GM12878 (cell line): Measurements from ENCODE around the gene SPTLC3. TPM values are rescaled to one million over a fixed set of nuclear protein-coding genes. Genes with fewer than 3 reads are reported as not detected.

Experiments used
- ATAC-seq: fragments of 200-7000 bp; cut with Tn5 transposase; 3 replicates; pipeline ENCODE4 v1.9.1; 2020; ENCODE audit warnings: mild to moderate bottlenecking, moderate library complexity
- BruUV-seq: library from RNA; stranded (reverse); fragments of 400-500 nt; replicated peaks from 2 replicates; lab custom pipeline; 2021; lab: Mats Ljungman, UMichigan
- CTCF ChIA-PET: fragments of 300-600 bp; sonication (Branson Sonifier 250); formaldehyde crosslinking; extraction: SDS; loops from one replicate; lab custom pipeline; 2021; ENCODE audit warnings: inconsistent platforms; lab: Yijun Ruan, JAX
- POLR2A ChIA-PET: fragments of 350-600 bp; formaldehyde crosslinking; extraction: SDS; loops from one replicate; lab custom pipeline; 2021; ENCODE audit warnings: inconsistent platforms; lab: Charles Lee
- RAD21 ChIA-PET: fragments of 300-600 bp; sonication (Branson Sonifier 250); formaldehyde crosslinking; loops from one replicate; lab custom pipeline; 2023; ENCODE audit warnings: antibody characterized with exemption; ENCODE audit not compliant: unreplicated experiment; lab: Charles Lee
- SMC1A ChIA-PET: fragments of 300-600 bp; sonication (Branson Sonifier 250); formaldehyde crosslinking; loops from one replicate; lab custom pipeline; 2023; ENCODE audit not compliant: unreplicated experiment, uncharacterized antibody; lab: Charles Lee
- DNase-seq: peaks from one replicate; pipeline ENCODE4 v3.0.0-alpha.2; 2011; ENCODE audit warnings: low read depth, low spot score
- FAIRE-seq: peaks from 3 replicates; lab custom pipeline; 2011; peaks lifted over from hg19 to GRCh38; lab: Jason Lieb, UNC
- H2AFZ ChIP-seq: 2 replicates; pipeline ENCODE4 v1.6.0; 2011; ENCODE audit warnings: low read depth, low read length, control low read depth; ENCODE audit not compliant: control insufficient read depth
- H3K27ac ChIP-seq: 2 replicates; pipeline ENCODE4 v1.5.1; 2011; ENCODE audit warnings: control low read depth; ENCODE audit not compliant: control insufficient read depth, insufficient read depth
- H3K27me3 ChIP-seq, 2 experiments: replicated peaks in 1 of 2; 2 replicates each; pipeline versions ENCODE4 v1.6.0 to v1.6.1; 2011; ENCODE audit warnings: low read length in 1 of 2; ENCODE audit not compliant: control insufficient read depth in 2 of 2, insufficient read depth in 2 of 2
- H3K36me3 ChIP-seq, 2 experiments: 2 replicates each; pipeline ENCODE4 v1.5.1; 2011; ENCODE audit warnings: low read length in 1 of 2; ENCODE audit not compliant: control insufficient read depth in 2 of 2, insufficient read depth in 2 of 2
- H3K4me1 ChIP-seq: 2 replicates; pipeline ENCODE4 v1.6.1; 2011; ENCODE audit warnings: mild to moderate bottlenecking, low read length, moderate library complexity, mixed read lengths; ENCODE audit not compliant: control insufficient read depth, insufficient read depth
- H3K4me2 ChIP-seq: 2 replicates; pipeline ENCODE4 v1.6.0; 2011; ENCODE audit warnings: control low read depth; ENCODE audit not compliant: control insufficient read depth, insufficient read depth
- H3K4me3 ChIP-seq: fragments of 200-600 bp; sonication (generic); 2 replicates; pipeline ENCODE4 v1.5.1; 2016
- H3K79me2 ChIP-seq: 2 replicates; pipeline ENCODE4 v1.6.0; 2011; ENCODE audit warnings: low read length; ENCODE audit not compliant: control insufficient read depth, insufficient read depth
- H3K9ac ChIP-seq: 2 replicates; pipeline ENCODE4 v1.8.0; 2011; ENCODE audit warnings: low read length, control low read depth, mixed read lengths; ENCODE audit not compliant: control insufficient read depth, insufficient read depth
- H3K9me3 ChIP-seq: replicated peaks from 3 replicates; pipeline ENCODE4 v1.5.1; 2011; ENCODE audit warnings: mild to moderate bottlenecking, low read length; ENCODE audit not compliant: control insufficient read depth, insufficient read depth
- H4K20me1 ChIP-seq: 2 replicates; pipeline ENCODE4 v1.6.0; 2011; ENCODE audit not compliant: control insufficient read depth, insufficient read depth
- CEBPB ChIP-seq, 2 experiments: fragments of 150-350 bp in 1 of 2; IDR thresholded peaks; 2 replicates each; pipeline ENCODE4 v1.6.1; 2012 to 2014; ENCODE audit warnings: low read depth in 2 of 2, low read length in 2 of 2, borderline replicate concordance in 1 of 2, inconsistent platforms in 1 of 2
- CREM ChIP-seq: IDR thresholded peaks from 2 replicates; pipeline ENCODE4 v1.6.1; 2014; ENCODE audit warnings: antibody characterized with exemption, low read depth
- HDAC6 ChIP-seq: fragments of 200-600 bp; sonication (generic); IDR thresholded peaks from one replicate; pipeline ENCODE4 v1.8.0; 2017; ENCODE audit warnings: antibody characterized with exemption; ENCODE audit not compliant: unreplicated experiment
- IKZF1 ChIP-seq: fragments of 450-650 bp; conservative IDR thresholded peaks from 2 replicates; pipeline ENCODE4 v1.6.1; 2017; ENCODE audit warnings: antibody characterized with exemption, mild to moderate bottlenecking
- NR2C1 ChIP-seq: fragments of 450-650 bp; IDR thresholded peaks from 2 replicates; pipeline ENCODE4 v1.6.1; 2017; ENCODE audit warnings: antibody characterized with exemption, mild to moderate bottlenecking, moderate library complexity
- PML ChIP-seq: IDR thresholded peaks from 2 replicates; pipeline ENCODE4 v1.6.1; 2012; ENCODE audit warnings: low read length, inconsistent platforms
- POLR2A ChIP-seq: IDR thresholded peaks from 2 replicates; pipeline ENCODE4 v1.6.1; 2011; ENCODE audit warnings: low read depth, mild to moderate bottlenecking, low read length
- RAD21 ChIP-seq: IDR thresholded peaks from 2 replicates; pipeline ENCODE4 v1.6.1; 2011; ENCODE audit warnings: mild to moderate bottlenecking, low read depth, low read length, moderate library complexity; ENCODE audit not compliant: insufficient read depth
- RCOR1 ChIP-seq: conservative IDR thresholded peaks from 2 replicates; pipeline ENCODE4 v1.6.1; 2012; ENCODE audit warnings: low read depth, low read length, improper control_type of control experiment
- STAT1 ChIP-seq: fragments of 450-650 bp; conservative IDR thresholded peaks from 2 replicates; pipeline ENCODE4 v1.6.1; 2014; ENCODE audit warnings: antibody characterized with exemption, mild to moderate bottlenecking
- TBL1XR1 ChIP-seq: IDR thresholded peaks from 2 replicates; pipeline ENCODE4 v1.6.1; 2012; ENCODE audit warnings: low read depth, low read length, improper control_type of control experiment
- ZNF274 ChIP-seq: IDR thresholded peaks from one replicate; pipeline ENCODE4 v1.8.0; 2011; ENCODE audit not compliant: insufficient read length, insufficient read depth
- WGBS: methylation state at CpG from one replicate; pipeline ENCODE4 v1.1.6; 2016; ENCODE audit warnings: low lambda C conversion rate; ENCODE audit not compliant: insufficient replicate concordance, insufficient coverage; ENCODE audit errors: missing lambda C conversion rate; 5-methylcytosine and 5-hydroxymethylcytosine counted together
- in situ Hi-C: fragments of 300-500 bp; cut with MboI; formaldehyde crosslinking; loops from 9 replicates; pipeline ENCODE4 v1.14.3; 2018; ENCODE audit warnings: mixed read lengths
- intact Hi-C: fragments of 100-400 bp; cut with micrococcal nuclease; formaldehyde crosslinking; loops from one replicate; pipeline ENCODE4 v1.14.2; 2022; ENCODE audit not compliant: unreplicated experiment
- polyA plus RNA-seq, 11 experiments: library from polyadenylated mRNA; depleted of rRNA in 4 of 11; unstranded in 6 of 11; stranded (reverse) in 5 of 11; fragments of >200 nt; fragmentation: Nextera tagmentation in 4 of 11; fragmentation: Illumina TruSeq in 1 of 11; extraction: Ambion mirVana in 4 of 11; extraction: Trizol in 1 of 11; gene quantifications; 1 replicate in 1 of 11; 2 replicates in 10 of 11; pipeline versions ENCODE4 v1.2.1 to v1.2.3, GENCODE V29; 2011 to 2016; ENCODE audit warnings: inconsistent platforms in 2 of 11, missing spikeins in 2 of 11, low read depth in 1 of 11
- total RNA-seq, 4 experiments: library from RNA; depleted of rRNA in 3 of 4; stranded (reverse); fragments of >200 nt in 3 of 4; fragmentation: Illumina TruSeq in 1 of 4; extraction: Trizol in 1 of 4; gene quantifications; 2 replicates each; pipeline versions ENCODE4 v1.2.1 to v1.2.3, GENCODE V29; 2013 to 2021
- TF ChIP-seq, protein P1 (sequence below): fragments of 450-650 bp; IDR thresholded peaks from 2 replicates; pipeline ENCODE4 v1.6.1; 2017; ENCODE audit warnings: mild to moderate bottlenecking, low read depth, inconsistent platforms; ENCODE audit not compliant: poor library complexity, severe bottlenecking
- TF ChIP-seq, protein P2 (sequence below): fragments of 450-650 bp; IDR thresholded peaks from 2 replicates; pipeline ENCODE4 v1.6.1; 2018; ENCODE audit warnings: mild to moderate bottlenecking, low read depth, moderate library complexity; ENCODE audit not compliant: partially characterized antibody

SPTLC3 gene
- total and polyA plus RNA-seq, 10 of the 15 experiments (the other 5 are each of a cell fraction or from before 2014, with no cell fraction given), result 0.04 to 0.29 (median 0.06) TPM; not detected in 7

DNA sequence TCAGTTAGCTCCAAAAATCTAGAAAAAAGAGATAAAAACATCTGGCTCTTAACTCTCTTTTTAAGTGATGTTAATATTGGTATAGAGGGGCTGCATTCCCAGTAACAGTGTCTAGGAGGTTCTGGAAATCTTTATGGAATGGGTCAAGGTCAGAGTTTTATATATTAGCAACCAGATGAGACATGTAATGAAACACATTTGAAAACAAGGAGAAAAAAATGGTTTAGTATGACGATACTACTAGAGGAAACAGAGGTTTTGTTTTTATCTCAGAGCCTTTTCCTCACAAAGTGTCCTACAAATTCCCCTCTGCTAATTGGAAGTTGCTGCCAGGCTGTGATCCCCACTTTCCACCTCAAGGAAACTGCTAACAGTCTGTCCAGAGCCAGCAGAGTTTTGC is 111.7 kb downstream of the SPTLC3 start:
- H3K4me3 ChIP-seq, result no peak overlapping the region
- H2AFZ ChIP-seq, result no peak overlapping the region
- in situ Hi-C loops, result no loop called here
- H3K4me1 ChIP-seq, result no peaks in the 10 kb centered on the region
- RAD21 ChIA-PET, result interaction anchor here (0.6 to 6.3 kb wide), 4 partner anchors 197 to 652 kb away, joined by 3 to 136 read pairs (median 6); no protein-coding TSS in a partner anchor
- intact Hi-C loops, result no loop called here
- no peaks in the 10 kb centered on the region for H3K9me3 ChIP-seq
- CTCF ChIA-PET, result interaction anchor here (0.6 to 6.2 kb wide), 10 partner anchors 11 to 656 kb away, joined by 3 to 172 read pairs (median 10); no protein-coding TSS in a partner anchor
- POLR2A ChIA-PET, result interaction anchor here (0.6 to 1.5 kb wide), 2 partner anchors 417 to 426 kb away, joined by 3 to 7 read pairs; no protein-coding TSS in a partner anchor
- no peak for DNase-seq
- no TSS peak for BruUV-seq
- no peak overlapping the region for H3K4me2 ChIP-seq
- SMC1A ChIA-PET, result interaction anchor here (0.8 to 4.1 kb wide), 6 partner anchors 20 to 651 kb away, joined by 3 to 67 read pairs (median 4); no protein-coding TSS in a partner anchor
- H3K36me3 ChIP-seq, result no peaks in the 10 kb centered on the region
- no peaks in the 10 kb centered on the region; the same call in 1 of the 2 replicates for H4K20me1 ChIP-seq
- H3K9ac ChIP-seq, result no peak overlapping the region
- WGBS, result 0% methylated on average over 1 of the region's 1 CpG
- no peak overlapping the region for H3K27ac ChIP-seq
- TF ChIP-seq POLR2A, result no peak
- no peak for TF ChIP-seq RCOR1
- TF ChIP-seq PML, result no peak
- TF ChIP-seq, protein P1, sequence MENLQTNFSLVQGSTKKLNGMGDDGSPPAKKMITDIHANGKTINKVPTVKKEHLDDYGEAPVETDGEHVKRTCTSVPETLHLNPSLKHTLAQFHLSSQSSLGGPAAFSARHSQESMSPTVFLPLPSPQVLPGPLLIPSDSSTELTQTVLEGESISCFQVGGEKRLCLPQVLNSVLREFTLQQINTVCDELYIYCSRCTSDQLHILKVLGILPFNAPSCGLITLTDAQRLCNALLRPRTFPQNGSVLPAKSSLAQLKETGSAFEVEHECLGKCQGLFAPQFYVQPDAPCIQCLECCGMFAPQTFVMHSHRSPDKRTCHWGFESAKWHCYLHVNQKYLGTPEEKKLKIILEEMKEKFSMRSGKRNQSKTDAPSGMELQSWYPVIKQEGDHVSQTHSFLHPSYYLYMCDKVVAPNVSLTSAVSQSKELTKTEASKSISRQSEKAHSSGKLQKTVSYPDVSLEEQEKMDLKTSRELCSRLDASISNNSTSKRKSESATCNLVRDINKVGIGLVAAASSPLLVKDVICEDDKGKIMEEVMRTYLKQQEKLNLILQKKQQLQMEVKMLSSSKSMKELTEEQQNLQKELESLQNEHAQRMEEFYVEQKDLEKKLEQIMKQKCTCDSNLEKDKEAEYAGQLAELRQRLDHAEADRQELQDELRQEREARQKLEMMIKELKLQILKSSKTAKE, result no peak
- TF ChIP-seq HDAC6, result no peak
- TF ChIP-seq ZNF274, result no peak
- TF ChIP-seq STAT1, result no peak
- TF ChIP-seq NR2C1, result no peak
- TF ChIP-seq CREM, result no peak
- no peak for TF ChIP-seq TBL1XR1
- TF ChIP-seq, protein P2, sequence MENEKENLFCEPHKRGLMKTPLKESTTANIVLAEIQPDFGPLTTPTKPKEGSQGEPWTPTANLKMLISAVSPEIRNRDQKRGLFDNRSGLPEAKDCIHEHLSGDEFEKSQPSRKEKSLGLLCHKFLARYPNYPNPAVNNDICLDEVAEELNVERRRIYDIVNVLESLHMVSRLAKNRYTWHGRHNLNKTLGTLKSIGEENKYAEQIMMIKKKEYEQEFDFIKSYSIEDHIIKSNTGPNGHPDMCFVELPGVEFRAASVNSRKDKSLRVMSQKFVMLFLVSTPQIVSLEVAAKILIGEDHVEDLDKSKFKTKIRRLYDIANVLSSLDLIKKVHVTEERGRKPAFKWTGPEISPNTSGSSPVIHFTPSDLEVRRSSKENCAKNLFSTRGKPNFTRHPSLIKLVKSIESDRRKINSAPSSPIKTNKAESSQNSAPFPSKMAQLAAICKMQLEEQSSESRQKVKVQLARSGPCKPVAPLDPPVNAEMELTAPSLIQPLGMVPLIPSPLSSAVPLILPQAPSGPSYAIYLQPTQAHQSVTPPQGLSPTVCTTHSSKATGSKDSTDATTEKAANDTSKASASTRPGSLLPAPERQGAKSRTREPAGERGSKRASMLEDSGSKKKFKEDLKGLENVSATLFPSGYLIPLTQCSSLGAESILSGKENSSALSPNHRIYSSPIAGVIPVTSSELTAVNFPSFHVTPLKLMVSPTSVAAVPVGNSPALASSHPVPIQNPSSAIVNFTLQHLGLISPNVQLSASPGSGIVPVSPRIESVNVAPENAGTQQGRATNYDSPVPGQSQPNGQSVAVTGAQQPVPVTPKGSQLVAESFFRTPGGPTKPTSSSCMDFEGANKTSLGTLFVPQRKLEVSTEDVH, result no peak
- no peak for TF ChIP-seq IKZF1
- no peak for TF ChIP-seq RAD21
- no peak for TF ChIP-seq CEBPB (IDR thresholded peaks at IDR 0.05; ENCODE audit: borderline replicate concordance in 1 of 2, low read depth in 2 of 2, low read length in 2 of 2)
- no peak for ATAC-seq
- no peaks in the 10 kb centered on the region for H3K27me3 ChIP-seq
- no peaks in the 10 kb centered on the region for H3K79me2 ChIP-seq
- no peak for FAIRE-seq
